GM18867 (cell line): Measurements from ENCODE around the gene PTGER1.

Experiments
- ATAC-seq: cut with Tn5 transposase; IDR thresholded peaks from one replicate; pipeline ENCODE4 v1.9.1; 2021; ENCODE audit warnings: mild to moderate bottlenecking, moderate library complexity; ENCODE audit not compliant: unreplicated experiment

The PTGER1 gene

DNA sequence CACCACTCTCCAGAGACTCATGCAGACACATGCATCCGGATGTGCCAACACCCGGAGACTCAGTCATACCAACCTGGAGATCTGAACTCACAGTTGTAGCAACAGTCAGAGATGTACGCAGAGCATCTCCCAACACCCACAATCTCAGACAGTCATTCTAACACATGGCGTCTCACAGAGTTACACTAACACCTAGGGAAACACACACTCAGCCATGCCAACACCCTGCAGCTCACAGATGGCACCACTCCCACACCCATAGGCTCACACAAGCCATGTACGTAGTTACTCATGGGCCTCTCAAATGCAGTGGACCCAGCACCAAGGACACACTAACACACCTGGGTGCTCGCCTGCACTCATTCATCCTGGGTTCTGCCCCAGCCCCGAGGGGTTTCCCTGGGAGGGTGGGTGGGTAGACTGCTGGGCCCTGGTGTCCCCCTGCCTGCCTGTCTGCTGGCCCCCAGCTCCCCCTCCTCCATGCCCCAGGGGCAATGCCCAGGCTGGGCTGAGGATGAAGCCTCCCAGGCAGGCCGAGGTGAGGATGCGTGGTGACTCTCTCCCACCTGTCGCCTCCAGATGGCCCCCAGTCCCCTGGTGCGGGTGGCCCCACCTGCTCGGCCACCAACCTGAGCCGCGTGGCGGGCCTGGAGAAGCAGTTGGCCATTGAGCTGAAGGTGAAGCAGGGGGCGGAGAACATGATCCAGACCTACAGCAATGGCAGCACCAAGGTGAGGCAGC lies 32.1 kb downstream of the PTGER1 start:
- ATAC-seq, result no peak

DNA sequence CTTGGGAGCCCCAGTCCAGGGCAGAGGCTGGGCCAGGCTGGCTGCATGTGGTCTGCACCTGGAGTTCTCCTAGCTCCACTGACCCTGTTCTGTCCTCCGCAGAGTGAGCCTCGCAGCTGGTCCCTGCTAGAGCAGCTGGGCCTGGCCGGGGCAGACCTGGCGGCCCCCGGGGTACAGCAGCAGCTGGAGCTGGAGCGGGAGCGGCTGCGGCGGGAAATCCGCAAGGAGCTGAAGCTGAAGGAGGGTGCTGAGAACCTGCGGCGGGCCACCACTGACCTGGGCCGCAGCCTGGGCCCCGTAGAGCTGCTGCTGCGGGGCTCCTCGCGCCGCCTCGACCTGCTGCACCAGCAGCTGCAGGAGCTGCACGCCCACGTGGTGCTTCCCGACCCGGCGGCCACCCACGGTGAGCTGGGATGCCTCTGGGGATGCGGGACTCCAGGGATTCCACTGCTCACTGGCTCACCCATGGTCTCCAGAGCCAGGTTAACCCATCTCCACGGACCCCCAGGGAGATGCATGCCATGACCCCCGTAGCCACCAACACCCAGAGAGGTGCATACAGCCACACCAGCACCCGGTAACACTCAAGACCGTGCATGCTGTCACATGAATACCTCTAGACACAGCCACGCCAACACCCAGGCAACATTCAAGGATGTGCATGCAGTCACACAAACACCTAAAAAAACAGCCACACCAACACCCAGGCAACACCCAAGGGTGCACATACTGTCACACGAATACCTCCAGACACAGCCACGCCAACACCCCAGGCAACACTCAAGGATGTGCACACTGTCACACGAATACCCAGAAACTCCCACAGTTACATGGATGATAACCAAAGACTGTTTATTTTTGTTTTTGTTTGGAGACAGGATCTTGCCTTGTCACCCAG lies 33.9 kb downstream of the PTGER1 start:
- no peak for ATAC-seq

DNA sequence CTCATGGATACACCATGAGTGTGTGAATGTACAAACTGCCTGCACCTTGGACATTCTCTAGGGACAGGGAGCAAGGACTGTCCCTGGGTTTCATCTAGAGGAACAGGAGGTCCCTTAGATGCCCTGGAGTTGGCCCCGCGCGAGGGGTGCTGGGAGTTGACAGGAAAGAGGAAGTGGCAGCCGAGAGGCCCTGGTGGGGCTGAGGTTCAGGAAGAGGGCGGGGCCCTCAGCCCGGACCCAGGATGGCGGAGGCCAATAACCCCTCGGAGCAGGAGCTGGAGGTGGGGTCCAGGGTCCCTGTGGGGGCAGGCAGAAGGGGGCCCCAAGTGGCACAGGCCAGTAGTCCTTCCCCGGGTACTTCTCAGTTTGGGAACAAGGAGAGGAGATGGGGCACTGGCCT lies 35.1 kb downstream of the PTGER1 start:
- ATAC-seq, result peak; percentile 80

DNA sequence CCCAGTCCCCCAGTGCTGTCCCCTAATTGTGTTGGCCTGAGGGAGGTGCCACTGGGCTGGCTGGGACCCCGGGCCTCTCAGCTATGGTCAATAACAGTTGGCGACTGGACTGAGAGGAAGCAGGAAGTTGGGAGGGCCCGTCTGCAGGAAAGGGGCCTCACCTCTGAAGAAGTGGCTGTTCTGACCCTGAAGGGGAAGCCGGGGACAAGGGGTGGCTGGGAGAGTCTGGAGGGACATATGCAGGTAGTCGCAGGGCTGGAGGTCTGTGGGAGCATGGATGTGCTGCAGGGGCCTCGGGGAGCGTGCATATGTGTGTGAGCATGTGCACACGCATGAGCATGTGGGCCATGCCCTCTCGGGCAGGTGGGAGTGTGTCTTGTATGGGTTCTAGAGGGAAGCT lies 36.1 kb downstream of the PTGER1 start:
- ATAC-seq, result no peak

DNA sequence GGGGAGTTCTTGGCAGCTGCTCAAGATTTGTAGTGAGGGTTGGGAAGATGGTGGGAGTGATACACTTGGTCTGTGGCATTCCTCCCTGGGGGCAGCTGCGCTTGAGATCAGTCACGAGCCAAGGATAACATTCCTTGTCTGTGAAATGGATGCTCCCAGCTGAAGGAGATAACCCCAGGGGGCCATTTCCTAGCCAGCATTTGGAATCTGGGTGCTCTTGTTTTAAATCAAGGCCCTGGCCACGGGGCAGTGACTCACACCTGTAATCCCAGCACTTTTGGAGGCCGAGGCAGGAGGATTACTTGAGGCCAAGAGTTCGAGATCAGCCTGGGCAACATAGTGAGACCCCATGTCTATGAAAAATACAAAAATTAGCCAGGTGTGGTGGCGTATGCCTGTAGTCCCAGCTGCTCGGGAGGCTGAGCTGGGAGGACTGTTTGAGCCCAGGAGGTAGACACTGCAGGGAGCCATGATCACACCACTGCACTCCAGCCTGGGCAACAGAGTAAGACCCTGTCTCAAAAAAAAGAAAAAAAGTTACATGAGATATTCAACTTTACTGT lies 37.5 kb downstream of the PTGER1 start:
- ATAC-seq, result no peak

DNA sequence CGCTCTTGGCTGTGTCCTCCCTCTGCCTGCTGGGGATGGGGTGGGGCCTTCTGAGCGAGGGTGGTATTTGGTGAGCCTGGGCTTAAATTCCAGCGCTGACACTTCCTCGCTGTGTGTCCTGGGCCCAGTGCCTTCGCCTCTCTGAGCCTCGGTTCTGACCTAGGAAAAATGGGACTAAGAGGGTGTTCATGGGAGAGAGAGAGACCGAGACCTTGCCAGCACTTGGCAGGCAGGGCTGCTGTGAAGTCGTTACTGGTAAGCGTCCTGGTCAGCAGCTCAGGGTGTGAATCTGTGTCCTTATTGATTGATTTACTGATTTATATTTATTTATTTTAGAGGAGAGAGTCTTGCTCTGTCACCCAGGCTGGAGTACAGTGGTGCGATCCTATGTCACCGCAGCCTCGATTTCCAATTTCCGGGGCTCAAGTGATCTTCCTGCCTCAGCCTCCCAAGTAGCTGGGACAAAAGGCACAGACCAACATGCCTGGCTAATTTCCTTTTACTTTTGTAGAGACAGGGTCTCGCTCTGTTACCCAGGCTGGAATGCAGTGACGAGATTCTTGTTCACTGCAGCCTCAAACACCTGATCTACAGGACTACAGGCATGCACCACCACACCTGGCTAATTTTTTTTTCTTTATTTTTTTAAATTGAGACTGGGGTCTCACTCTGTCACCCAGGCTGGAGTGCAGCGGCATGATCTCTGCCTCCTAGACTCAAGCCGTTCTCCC lies 39.7 kb downstream of the PTGER1 start:
- ATAC-seq, result no peak

DNA sequence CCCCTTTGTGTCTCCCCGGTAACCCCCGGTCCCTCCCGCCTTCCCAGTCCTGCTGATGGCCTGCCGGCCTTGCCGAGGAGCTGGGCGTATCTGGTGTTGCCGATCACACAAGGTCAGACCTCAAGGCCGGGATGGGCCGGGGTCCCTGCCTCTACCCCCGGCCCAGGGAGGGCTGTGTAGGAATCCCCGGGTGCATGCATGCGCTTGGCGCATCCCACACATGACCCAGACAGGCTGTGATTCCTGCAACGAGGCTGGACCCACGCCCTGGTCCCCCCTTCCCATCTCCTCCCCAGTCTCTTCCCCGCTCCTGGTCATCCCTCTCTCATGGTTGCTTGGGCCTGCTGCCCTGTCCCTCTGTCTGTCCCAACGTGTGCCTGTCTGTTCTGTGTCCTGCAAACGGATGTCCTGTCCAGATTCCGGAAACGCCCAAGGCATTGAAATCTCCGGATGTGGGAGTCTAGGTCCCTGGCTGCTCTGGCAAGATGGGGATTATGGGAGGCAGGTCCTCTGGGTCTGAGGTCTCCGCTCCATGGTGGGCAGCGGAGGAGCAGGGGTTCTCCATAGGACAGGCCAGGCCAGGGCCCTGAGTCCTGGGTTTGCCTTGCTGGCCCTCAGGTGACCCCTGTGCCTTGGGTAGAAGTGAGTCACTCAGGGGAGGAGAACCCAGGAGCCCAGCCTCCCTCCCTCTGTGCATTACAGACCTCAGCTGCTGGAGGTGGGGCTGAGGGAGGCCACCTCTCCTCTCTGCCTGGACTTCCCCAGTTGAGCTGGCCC lies 40.4 kb downstream of the PTGER1 start:
- no peak for ATAC-seq

DNA sequence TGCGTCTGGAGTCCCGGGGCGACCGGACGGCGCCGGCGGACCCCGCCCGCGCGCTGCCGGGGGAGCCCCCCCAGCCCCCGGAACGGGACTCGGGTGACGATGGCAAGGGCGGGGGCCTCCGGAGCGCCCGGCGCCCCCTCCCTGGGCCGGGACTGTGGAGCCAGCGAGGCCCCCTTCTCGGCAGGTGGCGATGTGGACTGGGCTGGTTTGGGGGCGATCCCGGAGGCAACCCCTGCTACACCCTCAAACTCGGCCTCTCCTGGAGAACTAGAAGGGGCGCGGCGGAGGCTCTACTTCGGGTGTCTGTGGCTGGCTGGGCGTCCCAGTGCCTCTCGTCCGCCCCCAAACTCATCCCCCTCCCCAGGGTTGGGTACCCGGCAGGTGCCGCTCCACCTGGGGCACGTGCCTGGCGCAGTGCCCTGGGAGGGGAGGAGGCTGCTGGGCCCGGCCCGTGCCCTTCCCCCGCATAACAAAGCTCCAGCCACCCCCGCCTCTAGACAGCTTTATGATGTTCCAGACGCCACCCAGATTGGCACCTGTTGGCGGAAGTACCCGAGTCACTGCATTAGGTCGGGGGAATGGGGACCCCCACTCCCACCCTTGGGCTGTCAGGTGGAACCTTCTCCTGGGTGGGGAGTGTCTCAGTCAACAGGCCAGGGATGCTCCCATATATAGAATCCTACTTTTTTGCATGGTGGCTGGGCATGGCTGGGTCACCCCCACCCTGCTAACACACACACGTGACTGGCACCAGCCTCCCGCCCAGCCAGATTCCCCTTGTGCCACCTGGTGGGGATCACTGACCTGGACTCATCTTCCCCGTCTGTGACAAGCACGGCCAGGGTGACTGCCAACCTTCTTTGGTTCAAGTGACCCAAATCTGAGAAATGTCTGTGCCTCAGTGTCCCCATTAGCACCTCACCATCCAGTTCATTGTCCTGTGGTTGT lies 41.3 kb downstream of the PTGER1 start:
- ATAC-seq, result peak; percentile 25

DNA sequence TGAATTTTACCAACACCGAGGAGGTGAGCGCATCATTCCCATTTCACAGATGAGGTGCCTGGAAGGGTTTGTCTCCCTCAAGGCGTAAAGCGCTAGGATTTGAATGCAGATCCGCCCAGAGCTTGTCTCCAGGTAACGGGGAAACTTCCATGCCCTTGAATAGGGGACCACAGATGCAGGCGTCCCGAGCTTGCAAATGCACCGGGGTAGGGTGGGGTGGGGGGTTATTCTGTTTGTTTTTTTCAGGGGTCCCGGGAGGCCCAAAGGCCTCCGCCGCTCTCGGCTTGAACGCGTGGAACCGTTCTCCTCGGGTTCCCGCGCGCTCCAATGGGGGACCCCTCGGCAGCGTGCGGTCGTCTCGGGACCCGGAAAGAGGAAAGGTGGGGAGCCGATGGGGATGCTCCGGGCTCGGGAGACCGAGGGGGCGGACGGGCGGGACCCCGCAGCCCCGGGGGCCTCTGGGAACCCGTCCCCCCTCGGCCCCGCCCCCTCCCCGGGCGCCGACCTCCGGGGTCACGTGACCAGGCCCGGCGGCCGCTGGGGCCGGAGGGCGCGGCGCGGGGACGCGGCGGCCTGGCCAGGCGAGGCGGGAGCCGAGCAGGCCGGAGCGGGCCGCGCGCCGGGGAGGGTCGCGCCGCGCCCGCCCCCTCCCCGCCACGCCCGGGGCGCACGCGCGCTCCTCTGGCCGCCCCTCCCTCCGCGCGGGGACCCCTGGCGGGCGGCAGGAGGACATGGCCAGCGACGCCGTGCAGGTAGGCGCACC lies 42.2 kb downstream of the PTGER1 start, which contains the start of gene PKN1:
Gene PKN1 (plus strand): TSS at position 516 of the 763 bp plus-strand sequence. CDS start 216 bp downstream, at position 732.
- peak; percentile 49 for ATAC-seq

DNA sequence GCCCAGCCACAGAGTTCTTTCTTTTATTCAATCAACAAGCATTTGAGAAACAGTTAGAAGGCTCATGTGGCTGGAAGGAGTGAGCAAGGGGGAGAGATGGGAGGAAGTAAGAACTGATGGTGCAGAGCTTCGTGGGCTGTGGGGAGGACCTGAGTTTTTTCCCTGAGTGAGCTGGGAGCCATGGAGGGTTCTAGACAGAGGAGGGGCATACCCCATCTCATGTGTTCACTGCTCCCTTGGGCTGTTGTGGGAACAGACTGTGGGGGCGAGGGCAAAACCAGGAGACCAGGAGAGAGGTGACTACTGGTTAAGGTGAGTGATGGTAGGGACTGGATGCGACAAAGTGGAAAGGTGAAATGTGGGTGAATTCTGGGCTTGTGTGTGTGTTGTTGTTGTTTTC lies 44.4 kb downstream of the PTGER1 start:
- no peak for ATAC-seq

DNA sequence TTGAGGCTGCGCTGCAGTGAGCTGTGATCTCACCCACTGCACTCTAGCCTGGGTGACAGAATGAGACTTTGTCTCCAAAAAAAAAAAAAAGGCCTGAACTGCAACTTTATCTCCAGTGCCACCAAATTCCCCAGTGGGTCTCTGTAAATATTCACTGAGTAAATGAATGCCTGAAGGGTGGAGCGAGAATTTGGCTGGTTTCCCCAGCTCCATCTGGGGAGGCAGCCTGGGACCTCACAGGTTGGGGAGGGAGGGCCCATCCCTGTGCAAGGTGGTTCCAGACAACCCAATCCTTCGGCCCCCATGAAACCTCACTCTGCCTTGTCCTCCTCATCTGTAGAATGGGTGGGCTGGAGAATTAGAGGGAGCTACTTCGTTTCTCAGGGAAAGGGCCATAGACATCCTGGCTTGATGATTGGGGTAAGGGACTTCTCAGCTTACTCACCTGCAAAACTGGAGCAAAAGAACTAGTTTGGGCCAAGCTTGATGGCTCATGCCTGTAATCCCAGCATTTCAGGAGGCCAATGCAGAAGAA lies 46.2 kb downstream of the PTGER1 start:
- no peak for ATAC-seq

DNA sequence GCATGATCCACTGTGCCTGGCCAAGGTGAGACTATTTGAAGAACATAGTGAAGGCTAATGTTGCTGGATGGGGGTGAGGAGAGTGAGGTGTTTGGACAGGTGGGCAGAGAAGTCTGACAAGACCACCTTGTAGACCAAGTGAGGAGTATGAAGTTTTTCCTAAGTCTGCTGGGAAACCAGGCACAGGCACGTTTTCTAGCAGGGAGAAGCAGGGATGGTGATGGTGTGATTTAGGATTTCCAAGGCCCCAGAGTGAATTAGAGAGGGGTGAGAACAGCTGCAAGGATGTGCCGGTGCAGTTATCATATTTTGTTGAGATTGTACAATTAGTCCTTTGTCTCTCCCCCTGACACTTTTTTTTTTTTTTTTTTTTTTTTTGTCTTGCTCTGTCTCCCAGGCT lies 47.7 kb downstream of the PTGER1 start:
- no peak for ATAC-seq

DNA sequence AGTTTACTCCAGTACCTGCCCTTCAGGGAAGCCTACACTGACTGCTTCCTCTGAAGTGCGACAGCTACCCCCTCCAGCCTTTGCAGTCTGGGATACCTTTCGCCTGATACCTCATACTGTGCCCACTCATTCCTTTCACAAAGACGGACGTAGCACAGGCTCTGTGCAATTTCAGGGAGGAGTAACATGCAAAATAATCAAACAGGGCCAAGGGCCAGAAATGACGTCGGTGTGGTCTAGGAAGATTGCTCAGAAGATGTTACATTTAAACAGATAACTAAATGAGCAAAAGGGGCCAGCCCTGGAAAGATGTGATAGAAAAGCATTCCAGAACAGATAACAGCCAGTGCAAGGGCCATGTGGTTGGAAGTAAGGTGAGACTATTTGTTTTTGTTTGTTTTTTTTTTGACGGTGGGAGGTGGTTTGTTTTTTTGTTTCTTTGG lies 49.4 kb downstream of the PTGER1 start:
- ATAC-seq, result no peak
